CD8-positive, alpha-beta memory T cell (primary cell): ENCODE results near the gene GP9. TPM values are rescaled to one million over a fixed set of nuclear protein-coding genes. Genes with fewer than 3 reads are reported as not detected.

Experiments used
- CTCF ChIA-PET: fragments of 350-600 bp; sonication (Branson Sonifier 250); formaldehyde crosslinking; loops from one replicate; lab custom pipeline; 2021; ENCODE audit warnings: antibody characterized with exemption; lab: Charles Lee
- POLR2A ChIA-PET: fragments of 350-600 bp; sonication (Branson Sonifier 250); formaldehyde crosslinking; loops from one replicate; lab custom pipeline; 2021; ENCODE audit warnings: antibody characterized with exemption; lab: Charles Lee
- DNase-seq, 5 donors: peaks; one replicate each; pipeline versions ENCODE4 v3.0.0 to v3.0.0-alpha.2; 2020 to 2022; ENCODE audit warnings: mixed read lengths in 1 of 5
- H3K27ac ChIP-seq: one replicate; pipeline ENCODE4 v1.7.0; 2013; ENCODE audit warnings: low read depth, mild to moderate bottlenecking, low read length, moderate library complexity
- H3K27me3 ChIP-seq: 2 replicates; pipeline ENCODE4 v1.7.0; 2013; ENCODE audit warnings: low read length, mild to moderate bottlenecking; ENCODE audit not compliant: insufficient read depth, poor library complexity, severe bottlenecking
- H3K36me3 ChIP-seq: 2 replicates; pipeline ENCODE4 v1.7.0; 2013; ENCODE audit warnings: mild to moderate bottlenecking, low read length, moderate library complexity; ENCODE audit not compliant: insufficient read depth
- H3K4me1 ChIP-seq: 2 replicates; pipeline ENCODE4 v1.7.0; 2013; ENCODE audit warnings: mild to moderate bottlenecking, low read length, moderate library complexity; ENCODE audit not compliant: insufficient read depth
- H3K4me3 ChIP-seq: 2 replicates; pipeline ENCODE4 v1.7.0; 2013; ENCODE audit warnings: mild to moderate bottlenecking, low read length
- H3K9me3 ChIP-seq: 2 replicates; pipeline ENCODE4 v1.7.0; 2013; ENCODE audit warnings: mild to moderate bottlenecking, low read length
- H3K27ac Mint-ChIP-seq, 8 donors: one replicate each; pipeline ENCODE4 v1.8.0; 2020 to 2021; ENCODE audit warnings: mixed read lengths in 8 of 8, mild to moderate bottlenecking in 6 of 8, inconsistent platforms in 3 of 8, moderate library complexity in 3 of 8
- H3K27me3 Mint-ChIP-seq, 2 donors: one replicate each; pipeline ENCODE4 v1.8.0; 2020 to 2021; ENCODE audit warnings: mixed read lengths in 2 of 2, mild to moderate bottlenecking in 1 of 2, moderate library complexity in 1 of 2
- H3K36me3 Mint-ChIP-seq, 3 donors: one replicate each; pipeline ENCODE4 v1.8.0; 2020 to 2021; ENCODE audit warnings: mixed read lengths in 3 of 3, inconsistent platforms in 1 of 3, mild to moderate bottlenecking in 1 of 3
- H3K4me1 Mint-ChIP-seq, 3 donors: one replicate each; pipeline ENCODE4 v1.8.0; 2020 to 2021; ENCODE audit warnings: mixed read lengths in 3 of 3, inconsistent platforms in 1 of 3, mild to moderate bottlenecking in 1 of 3
- H3K4me3 Mint-ChIP-seq, 7 donors: one replicate each; pipeline ENCODE4 v1.8.0; 2020 to 2021; ENCODE audit warnings: mixed read lengths in 7 of 7, mild to moderate bottlenecking in 6 of 7, moderate library complexity in 4 of 7, inconsistent platforms in 2 of 7
- H3K9me3 Mint-ChIP-seq, 5 donors: one replicate each; pipeline ENCODE4 v1.8.0; 2020 to 2022; ENCODE audit warnings: mixed read lengths in 5 of 5, mild to moderate bottlenecking in 3 of 5, moderate library complexity in 2 of 5, inconsistent platforms in 1 of 5
- polyA plus RNA-seq: library from polyadenylated mRNA; unstranded; fragments of 300-500 nt; fragmentation: Illumina TruSeq; gene quantifications from one replicate; pipeline ENCODE4 v1.2.3, GENCODE V29; 2021
- total RNA-seq, 2 experiments: library from RNA; stranded (reverse); gene quantifications; one replicate each; pipeline ENCODE4 v1.2.3, GENCODE V29; 2021

The GP9 gene
- total and polyA plus RNA-seq, 3 experiments from 2014 or later = not detected

GRCh38 chr3:129051871-129052340 is 8.7 kb upstream of the GP9 start:
- ChIA-PET CTCF (interaction anchor here (0.7 to 7.2 kb wide), 17 partner anchors 10 to 199 kb away, joined by 3 to 79 read pairs (median 14); partner anchors contain the start of genes CFAP92, COPG1 and RAB43), POLR2A (interaction anchor here (0.7 to 2.1 kb wide), 3 partner anchors 67 to 788 kb away, joined by 4 to 8 read pairs (median 5); partner anchors contain the start of gene COPG1)
- Histone ChIP-seq H3K4me1 (peaks cover 5% of the 10 kb centered on the region), H3K27ac (no peak overlapping the region), H3K27me3 (no peaks in the 10 kb centered on the region), H3K9me3 (no peaks in the 10 kb centered on the region), H3K36me3 (no peaks in the 10 kb centered on the region), H3K4me3 (no peak overlapping the region)
- peaks cover 5 to 8% (median 7%) of the 10 kb centered on the region in 3 donors for H3K4me1 Mint-ChIP-seq
- H3K27ac Mint-ChIP-seq = no peak overlapping the region
- peaks cover 0 to 6% (median 0%) of the 10 kb centered on the region in 3 donors for H3K36me3 Mint-ChIP-seq
- peaks cover 0 to 2% of the 10 kb centered on the region in 2 donors for H3K27me3 Mint-ChIP-seq
- no peak overlapping the region for H3K4me3 Mint-ChIP-seq
- DNase-seq = no peak
- H3K9me3 Mint-ChIP-seq = peaks cover 0 to 6% (median 5%) of the 10 kb centered on the region in 5 donors

GRCh38 chr3:129052675-129053074 is 7.9 kb upstream of the GP9 start:
- Mint-ChIP-seq H3K27ac (no peak overlapping the region), H3K36me3 (peaks cover 0 to 6% (median 0%) of the 10 kb centered on the region in 3 donors), H3K9me3 (peaks cover 0 to 6% (median 5%) of the 10 kb centered on the region in 5 donors), H3K4me3 (peak overlapping the region in 1 of 7 donors; percentile 48), H3K27me3 (peaks cover 0 to 5% of the 10 kb centered on the region in 2 donors), H3K4me1 (peaks cover 5 to 8% (median 7%) of the 10 kb centered on the region in 3 donors)
- Histone ChIP-seq H3K4me3 (no peak overlapping the region), H3K4me1 (peaks cover 5% of the 10 kb centered on the region), H3K27me3 (no peaks in the 10 kb centered on the region), H3K27ac (no peak overlapping the region), H3K36me3 (no peaks in the 10 kb centered on the region), H3K9me3 (no peaks in the 10 kb centered on the region)
- POLR2A ChIA-PET = interaction anchor here (0.7 to 2.1 kb wide), 6 partner anchors 66 to 788 kb away, joined by 3 to 8 read pairs (median 4); partner anchors contain the start of gene COPG1
- DNase-seq = no peak
- CTCF ChIA-PET = interaction anchor here (0.9 to 7.2 kb wide), 30 partner anchors 9 to 198 kb away, joined by 3 to 79 read pairs (median 7); partner anchors contain the start of genes CFAP92, COPG1 and RAB43

DNA sequence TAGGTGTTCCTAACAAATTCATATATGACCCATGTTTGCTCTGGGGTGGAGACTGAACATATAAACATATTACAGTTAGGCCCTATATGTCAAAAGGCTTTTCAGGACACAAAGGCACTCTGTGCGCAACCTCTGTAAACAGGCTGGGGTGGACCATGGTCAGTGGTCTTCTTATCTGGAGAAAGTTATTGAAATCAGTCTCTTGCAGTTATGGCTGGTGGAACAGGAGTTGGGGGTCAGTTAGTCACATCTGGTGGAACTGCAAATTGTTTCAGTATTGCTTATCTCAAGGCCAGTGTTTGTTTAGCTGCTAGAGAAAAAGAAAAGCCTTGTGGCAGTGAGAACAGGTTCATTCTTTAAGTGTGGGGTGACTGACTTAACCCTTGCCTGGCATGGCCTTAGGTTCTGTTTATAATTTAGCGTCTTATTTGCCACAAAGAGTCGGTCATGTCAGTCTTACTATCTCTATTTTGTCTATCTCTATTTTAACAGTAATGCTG is 5.9 kb upstream of the GP9 start:
- no peak overlapping the region for H3K27ac ChIP-seq
- no peaks in the 10 kb centered on the region for H3K9me3 ChIP-seq
- ChIA-PET CTCF (interaction anchor here (0.7 to 7.2 kb wide), 14 partner anchors 13 to 191 kb away, joined by 3 to 79 read pairs (median 12); partner anchors contain the start of genes CNBP and RAB43), POLR2A (no interaction called here)
- H3K9me3 Mint-ChIP-seq = no peaks in the 10 kb centered on the region
- DNase-seq = no peak
- H3K4me1 Mint-ChIP-seq = peaks cover 5 to 8% (median 7%) of the 10 kb centered on the region in 3 donors
- H3K4me3 Mint-ChIP-seq = no peak overlapping the region
- peak overlapping the region in 2 of 8 donors; percentile 17 to 61 for H3K27ac Mint-ChIP-seq
- peaks cover 0 to 5% of the 10 kb centered on the region in 2 donors for H3K27me3 Mint-ChIP-seq
- peaks cover 5% of the 10 kb centered on the region for H3K4me1 ChIP-seq
- no peaks in the 10 kb centered on the region for H3K27me3 ChIP-seq
- no peaks in the 10 kb centered on the region for H3K36me3 Mint-ChIP-seq
- no peaks in the 10 kb centered on the region for H3K36me3 ChIP-seq
- no peak overlapping the region for H3K4me3 ChIP-seq

DNA sequence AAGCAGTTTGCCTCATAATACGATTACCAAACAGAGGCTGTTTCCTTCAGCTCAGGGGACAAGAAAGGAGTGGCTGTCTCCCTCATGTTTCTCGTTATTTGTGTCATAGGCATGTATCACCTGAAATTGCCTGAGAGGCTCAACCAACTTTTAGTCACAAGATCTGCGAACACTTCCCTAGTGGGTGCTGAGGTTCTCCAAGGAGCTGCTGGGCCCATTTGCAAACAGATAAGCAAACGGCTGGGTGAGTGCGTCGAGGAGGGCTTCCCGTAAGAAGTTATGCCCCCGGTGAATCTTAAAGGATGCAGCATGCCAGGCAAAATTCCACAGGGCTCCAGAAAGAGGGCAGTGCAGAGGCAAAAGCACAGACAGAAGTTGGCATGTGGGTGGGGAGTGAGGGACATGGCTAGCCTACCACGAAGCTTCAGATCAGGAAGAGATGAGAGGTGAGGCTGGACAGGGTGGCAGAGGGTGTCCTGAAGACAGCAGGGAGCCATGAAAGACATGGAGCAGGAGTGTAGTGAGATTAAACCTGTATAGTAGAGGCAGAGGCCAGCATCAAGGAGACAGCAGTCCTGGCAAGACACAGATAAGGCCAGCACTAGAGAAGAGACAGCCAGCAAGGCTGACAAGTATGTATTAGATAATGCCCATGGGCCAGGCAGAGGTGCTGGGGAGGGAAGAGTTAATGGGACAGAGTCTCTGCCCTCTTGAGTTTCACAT is 4.0 kb upstream of the GP9 start:
- no peaks in the 10 kb centered on the region for H3K27me3 ChIP-seq
- H3K9me3 Mint-ChIP-seq = no peaks in the 10 kb centered on the region

DNA sequence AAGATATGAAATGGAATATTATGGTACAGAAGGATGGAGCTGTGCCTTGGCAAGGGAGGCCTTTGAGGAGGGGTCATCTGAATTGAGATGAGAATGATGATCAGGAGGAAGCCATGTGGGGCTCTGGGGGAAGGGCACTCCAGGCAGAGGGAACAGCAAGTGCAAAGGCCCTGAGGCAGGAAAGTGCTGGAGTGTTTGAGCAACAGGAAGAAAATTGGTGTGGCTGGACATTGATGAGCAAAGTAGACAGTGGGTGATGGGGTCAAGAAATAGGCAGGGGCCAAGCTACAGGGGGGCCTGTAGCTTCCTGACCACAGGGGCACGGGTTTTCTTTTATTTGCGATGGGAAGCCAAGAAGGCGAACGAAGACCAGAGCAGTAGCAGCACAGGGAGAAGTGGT is 3.3 kb upstream of the GP9 start:
- no peak overlapping the region for H3K27ac ChIP-seq
- Mint-ChIP-seq H3K36me3 (no peaks in the 10 kb centered on the region), H3K4me3 (no peak overlapping the region), H3K4me1 (peaks cover 5 to 8% (median 7%) of the 10 kb centered on the region in 3 donors), H3K27me3 (peaks cover 0 to 5% of the 10 kb centered on the region in 2 donors), H3K9me3 (no peaks in the 10 kb centered on the region), H3K27ac (no peak overlapping the region)
- H3K27me3 ChIP-seq = no peaks in the 10 kb centered on the region
- no peaks in the 10 kb centered on the region for H3K36me3 ChIP-seq
- POLR2A ChIA-PET = no interaction called here
- no peak overlapping the region for H3K4me3 ChIP-seq
- H3K4me1 ChIP-seq = peaks cover 5% of the 10 kb centered on the region
- no peaks in the 10 kb centered on the region for H3K9me3 ChIP-seq
- no peak for DNase-seq
- CTCF ChIA-PET = no interaction called here

More for the DNA sequence above, 4.0 kb upstream of the GP9 start:
- Histone ChIP-seq H3K36me3 (no peaks in the 10 kb centered on the region), H3K4me1 (peaks cover 5% of the 10 kb centered on the region), H3K27ac (no peak overlapping the region), H3K4me3 (no peak overlapping the region), H3K9me3 (no peaks in the 10 kb centered on the region)
- no peaks in the 10 kb centered on the region for H3K36me3 Mint-ChIP-seq
- H3K27me3 Mint-ChIP-seq = peaks cover 0 to 5% of the 10 kb centered on the region in 2 donors
- H3K4me3 Mint-ChIP-seq = no peak overlapping the region
- ChIA-PET CTCF (interaction anchor here (4.7 kb wide), 1 partner anchor 11 kb away, joined by 45 read pairs; no protein-coding TSS in a partner anchor), POLR2A (no interaction called here)
- H3K27ac Mint-ChIP-seq = no peak overlapping the region
- DNase-seq = no peak
- peaks cover 5 to 8% (median 7%) of the 10 kb centered on the region in 3 donors for H3K4me1 Mint-ChIP-seq

GRCh38 chr3:129058441-129059200 is 2.0 kb upstream of the GP9 start:
- Mint-ChIP-seq H3K36me3 (no peaks in the 10 kb centered on the region), H3K9me3 (no peaks in the 10 kb centered on the region), H3K4me1 (peaks cover 1 to 2% (median 2%) of the 10 kb centered on the region in 3 donors), H3K27me3 (peaks cover 0 to 5% of the 10 kb centered on the region in 2 donors), H3K4me3 (no peak overlapping the region), H3K27ac (no peak overlapping the region)
- no peaks in the 10 kb centered on the region for H3K9me3 ChIP-seq
- CTCF ChIA-PET = interaction anchor here (1.2 kb wide), 1 partner anchor 12 kb away, joined by 3 read pairs; no protein-coding TSS in a partner anchor
- H3K4me3 ChIP-seq = no peak overlapping the region
- no peaks in the 10 kb centered on the region for H3K27me3 ChIP-seq
- H3K4me1 ChIP-seq = peaks cover 4% of the 10 kb centered on the region
- H3K27ac ChIP-seq = no peak overlapping the region
- POLR2A ChIA-PET = no interaction called here
- H3K36me3 ChIP-seq = no peaks in the 10 kb centered on the region
- no peak for DNase-seq

- no peaks in the 10 kb centered on the region for H3K36me3 ChIP-seq
- Mint-ChIP-seq H3K4me1 (no peaks in the 10 kb centered on the region), H3K36me3 (no peaks in the 10 kb centered on the region), H3K4me3 (no peak overlapping the region), H3K9me3 (no peaks in the 10 kb centered on the region), H3K27ac (no peak overlapping the region), H3K27me3 (peaks cover 0 to 5% of the 10 kb centered on the region in 2 donors)
- H3K27me3 ChIP-seq = no peaks in the 10 kb centered on the region
- ChIA-PET POLR2A (no interaction called here), CTCF (interaction anchor here (1.2 to 1.6 kb wide), 3 partner anchors 13 to 187 kb away, joined by 3 to 5 read pairs (median 4); no protein-coding TSS in a partner anchor)
- no peaks in the 10 kb centered on the region for H3K9me3 ChIP-seq
- DNase-seq = no peak
- H3K4me1 ChIP-seq = no peaks in the 10 kb centered on the region
- H3K27ac ChIP-seq = no peak overlapping the region
- no peak overlapping the region for H3K4me3 ChIP-seq
Measured at GRCh38 chr3:129059311-129059958, 1.1 kb upstream of the GP9 start.
